ENCODE results near the gene WASF3. TPM values are rescaled to one million over a fixed set of nuclear protein-coding genes. Genes with fewer than 3 reads are reported as not detected.

WASF3 gene
- total RNA-seq, 4 donors from 2014 or later: 1.4 to 13.9 (median 2.8) TPM

DNA sequence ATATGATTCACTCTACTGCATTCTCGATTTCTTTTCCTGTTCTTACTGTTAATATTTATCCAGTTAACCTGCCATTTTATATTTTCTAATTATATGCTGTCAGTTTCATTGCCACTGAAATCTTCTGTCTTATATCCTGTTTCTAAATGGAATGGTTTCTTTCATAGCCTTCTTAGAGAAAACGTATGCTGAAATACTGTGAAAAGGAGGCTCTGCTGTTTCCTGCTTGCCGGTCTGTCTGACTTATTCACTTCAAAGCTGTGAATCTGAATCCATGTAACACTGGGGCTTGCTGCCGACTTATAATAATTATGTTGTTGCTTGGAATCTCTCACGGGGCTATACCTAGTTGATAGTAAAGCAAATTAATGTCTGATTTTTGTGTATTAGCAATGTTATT is 123.1 kb downstream of the WASF3 start:
- Histone ChIP-seq H3K27ac (no peak overlapping the region), H3K27me3 (no peaks in the 10 kb centered on the region), H3K4me1 (no peaks in the 10 kb centered on the region), H3K9me3 (no peaks in the 10 kb centered on the region), H3K4me3 (no peak overlapping the region), H3K36me3 (peaks cover 0 to 53% (median 0%) of the 10 kb centered on the region in 3 donors)
- no peak for DNase-seq
- TF ChIP-seq, protein P1, sequence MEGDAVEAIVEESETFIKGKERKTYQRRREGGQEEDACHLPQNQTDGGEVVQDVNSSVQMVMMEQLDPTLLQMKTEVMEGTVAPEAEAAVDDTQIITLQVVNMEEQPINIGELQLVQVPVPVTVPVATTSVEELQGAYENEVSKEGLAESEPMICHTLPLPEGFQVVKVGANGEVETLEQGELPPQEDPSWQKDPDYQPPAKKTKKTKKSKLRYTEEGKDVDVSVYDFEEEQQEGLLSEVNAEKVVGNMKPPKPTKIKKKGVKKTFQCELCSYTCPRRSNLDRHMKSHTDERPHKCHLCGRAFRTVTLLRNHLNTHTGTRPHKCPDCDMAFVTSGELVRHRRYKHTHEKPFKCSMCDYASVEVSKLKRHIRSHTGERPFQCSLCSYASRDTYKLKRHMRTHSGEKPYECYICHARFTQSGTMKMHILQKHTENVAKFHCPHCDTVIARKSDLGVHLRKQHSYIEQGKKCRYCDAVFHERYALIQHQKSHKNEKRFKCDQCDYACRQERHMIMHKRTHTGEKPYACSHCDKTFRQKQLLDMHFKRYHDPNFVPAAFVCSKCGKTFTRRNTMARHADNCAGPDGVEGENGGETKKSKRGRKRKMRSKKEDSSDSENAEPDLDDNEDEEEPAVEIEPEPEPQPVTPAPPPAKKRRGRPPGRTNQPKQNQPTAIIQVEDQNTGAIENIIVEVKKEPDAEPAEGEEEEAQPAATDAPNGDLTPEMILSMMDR (IDR thresholded peaks at IDR 0.05): no peak
- TF ChIP-seq POLR2A (IDR thresholded peaks at IDR 0.05): no peak
- 77 to 85% methylated on average over 5 of the region's 5 CpGs for WGBS, 2 donors
- intact Hi-C loops (cut with DNase I): no loop called here

- Histone ChIP-seq H3K36me3 (peaks cover 0 to 57% (median 0%) of the 10 kb centered on the region in 3 donors), H3K4me3 (no peak overlapping the region), H3K27ac (no peak overlapping the region), H3K9me3 (no peaks in the 10 kb centered on the region), H3K4me1 (no peaks in the 10 kb centered on the region), H3K27me3 (no peaks in the 10 kb centered on the region)
- intact Hi-C loops (cut with DNase I): no loop called here
- no peak for DNase-seq
- no peak for TF ChIP-seq POLR2A (IDR thresholded peaks at IDR 0.05)
- TF ChIP-seq, protein P1 (IDR thresholded peaks at IDR 0.05): no peak
- 85 to 89% methylated on average over 10 to 12 of the region's 15 CpGs for WGBS, 2 donors
Observed at GRCh38 chr13:26681036-26681435, 123.6 kb downstream of the WASF3 start.

DNA sequence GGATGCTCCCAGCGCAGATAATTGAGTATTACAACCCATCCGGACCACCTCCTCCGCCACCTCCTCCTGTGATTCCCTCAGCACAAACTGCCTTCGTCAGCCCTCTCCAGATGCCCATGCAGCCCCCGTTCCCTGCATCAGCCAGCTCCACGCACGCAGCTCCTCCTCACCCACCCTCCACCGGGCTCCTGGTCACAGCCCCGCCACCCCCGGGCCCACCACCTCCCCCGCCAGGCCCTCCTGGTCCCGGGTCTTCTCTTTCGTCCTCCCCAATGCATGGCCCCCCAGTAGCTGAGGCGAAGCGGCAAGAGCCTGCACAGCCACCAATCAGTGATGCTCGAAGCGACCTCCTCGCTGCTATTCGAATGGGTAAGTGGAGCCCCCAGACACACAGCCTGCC is 125.1 kb downstream of the WASF3 start:
- peaks cover 0 to 73% (median 0%) of the 10 kb centered on the region in 3 donors for H3K36me3 ChIP-seq
- WGBS, 2 donors: 85 to 96% methylated on average over 14 to 18 of the region's 19 CpGs
- no peak overlapping the region for H3K4me3 ChIP-seq
- no peak for DNase-seq
- H3K9me3 ChIP-seq: no peaks in the 10 kb centered on the region
- H3K4me1 ChIP-seq: no peaks in the 10 kb centered on the region
- H3K27ac ChIP-seq: no peak overlapping the region
- TF ChIP-seq, protein P1 (IDR thresholded peaks at IDR 0.05): no peak
- no peak for TF ChIP-seq POLR2A (IDR thresholded peaks at IDR 0.05)
- H3K27me3 ChIP-seq: no peaks in the 10 kb centered on the region
- intact Hi-C loops (cut with DNase I): no loop called here

DNA sequence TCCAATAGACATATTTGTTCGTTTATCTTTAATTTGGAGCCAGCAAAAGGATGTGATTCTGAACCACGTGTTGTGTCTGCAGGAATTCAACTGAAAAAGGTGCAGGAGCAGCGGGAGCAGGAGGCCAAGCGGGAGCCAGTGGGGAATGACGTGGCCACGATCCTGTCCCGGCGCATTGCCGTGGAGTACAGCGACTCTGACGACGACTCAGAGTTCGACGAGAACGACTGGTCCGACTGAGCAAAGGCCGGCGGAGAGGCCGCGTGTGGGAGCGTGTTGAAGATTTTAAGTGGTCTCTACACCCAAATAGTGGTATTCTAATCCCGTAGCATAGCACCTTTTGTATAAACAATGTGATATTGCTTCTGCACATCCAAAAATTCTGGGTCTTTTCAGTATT is 128.1 kb downstream of the WASF3 start:
- no peaks in the 10 kb centered on the region for H3K4me1 ChIP-seq
- H3K4me3 ChIP-seq: no peak overlapping the region
- H3K27ac ChIP-seq: no peak overlapping the region
- H3K9me3 ChIP-seq: peaks cover 0 to 11% (median 0%) of the 10 kb centered on the region in 3 donors
- H3K36me3 ChIP-seq: peaks cover 0 to 83% (median 0%) of the 10 kb centered on the region in 3 donors
- DNase-seq: no peak
- H3K27me3 ChIP-seq: no peaks in the 10 kb centered on the region
- TF ChIP-seq, protein P1 (IDR thresholded peaks at IDR 0.05): no peak
- TF ChIP-seq POLR2A (IDR thresholded peaks at IDR 0.05): no peak
- WGBS, 2 donors: 89 to 91% methylated on average over 21 to 22 of the region's 22 CpGs
- intact Hi-C loops (cut with DNase I): no loop called here

GRCh38 chr13:26686285-26686684 is 128.8 kb downstream of the WASF3 start:
- no peak for DNase-seq
- intact Hi-C loops (cut with DNase I): no loop called here
- Histone ChIP-seq H3K27ac (no peak overlapping the region), H3K36me3 (peaks cover 0 to 79% (median 0%) of the 10 kb centered on the region in 3 donors), H3K27me3 (no peaks in the 10 kb centered on the region), H3K9me3 (peaks cover 0 to 11% (median 0%) of the 10 kb centered on the region in 3 donors), H3K4me1 (no peaks in the 10 kb centered on the region), H3K4me3 (no peak overlapping the region)
- 86% methylated on average over 1 of the region's 2 CpGs; no CpG with 5 or more reads in 1 of the 2 donors for WGBS, 2 donors
- no peak for TF ChIP-seq POLR2A (IDR thresholded peaks at IDR 0.05)
- TF ChIP-seq, protein P1 (IDR thresholded peaks at IDR 0.05): no peak

Measured in esophagus squamous epithelium (tissue), 5 donors.